Suprapubic skin (tissue), 4 donors: Measurements from ENCODE around the gene PPP1R1A.

Source experiments
- CTCF ChIP-seq, 2 donors: fragments of 200-600 bp in 1 of 2; fragments of 450-650 bp in 1 of 2; sonication (generic) in 1 of 2; IDR thresholded peaks; one replicate each; pipeline ENCODE4 v1.5.1; 2016 to 2019; ENCODE audit warnings: antibody characterized with exemption in 2 of 2, mild to moderate bottlenecking in 1 of 2, moderate library complexity in 1 of 2
- POLR2A ChIP-seq, 2 donors: fragments of 450-650 bp; IDR thresholded peaks; one replicate each; pipeline ENCODE4 v1.6.1; 2017; ENCODE audit warnings: antibody characterized with exemption in 2 of 2, mild to moderate bottlenecking in 2 of 2, moderate library complexity in 2 of 2
- POLR2AphosphoS5 ChIP-seq, 3 donors: sonication (generic); formaldehyde crosslinking; IDR thresholded peaks; one replicate each; pipeline ENCODE4 v1.6.1; 2017; ENCODE audit warnings: antibody characterized with exemption in 3 of 3

GRCh38 chr12:54578778-54579177 lies 9.7 kb downstream of the PPP1R1A start:
- no peak for TF ChIP-seq POLR2A (IDR thresholded peaks at IDR 0.05)
- TF ChIP-seq CTCF (IDR thresholded peaks at IDR 0.05), result no peak
- TF ChIP-seq POLR2AphosphoS5 (IDR thresholded peaks at IDR 0.05), result no peak
